GM18517 (cell line): ENCODE measurements around the gene PYURF.

Source experiments
- ATAC-seq: cut with Tn5 transposase; IDR thresholded peaks from one replicate; pipeline ENCODE4 v1.9.1; 2021; ENCODE audit warnings: mild to moderate bottlenecking, moderate library complexity; ENCODE audit not compliant: unreplicated experiment

Gene PYURF

DNA sequence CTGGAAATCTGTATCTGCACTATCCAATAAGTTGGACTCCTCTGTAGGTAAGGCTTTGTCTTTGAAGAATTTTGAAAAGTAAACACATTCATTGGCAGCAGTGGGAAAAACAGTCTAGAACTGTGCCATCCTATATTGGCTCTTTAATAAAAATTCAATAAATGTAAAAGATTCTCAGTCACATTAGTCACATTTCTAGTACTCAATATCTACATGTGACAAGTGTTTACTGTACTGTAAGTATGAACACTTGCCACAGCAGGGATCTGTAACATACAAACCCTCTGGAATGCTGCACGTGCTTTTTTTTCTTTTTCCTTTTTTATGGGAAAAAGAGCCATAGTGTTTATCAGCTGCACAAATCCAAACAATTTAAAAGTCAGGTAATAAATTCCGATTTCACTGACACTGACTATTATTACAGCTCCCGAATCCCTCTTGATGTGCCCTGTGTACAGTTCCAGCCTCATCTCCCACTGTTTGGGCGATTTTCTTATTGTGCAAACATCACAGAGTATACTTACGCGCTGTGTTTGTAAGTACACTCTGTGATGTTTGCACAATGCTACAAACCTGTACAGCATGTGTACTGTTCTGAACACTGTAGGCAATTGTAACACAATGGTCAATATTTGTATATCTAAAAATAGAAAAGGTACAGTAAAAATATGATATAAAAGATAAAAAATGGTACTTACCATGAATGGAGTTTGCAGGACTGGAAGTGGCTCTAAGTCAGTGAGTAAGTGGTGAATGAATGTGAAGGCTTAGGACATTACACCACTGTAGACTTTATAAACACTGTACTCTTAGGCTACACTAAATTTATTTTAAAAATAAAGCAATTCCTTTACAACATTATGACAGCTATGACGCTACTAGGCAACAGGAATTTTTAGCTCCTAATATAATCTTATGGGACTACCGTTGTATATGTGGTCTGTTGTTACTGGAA lies 8.7 kb downstream of the PYURF start:
- no peak for ATAC-seq

DNA sequence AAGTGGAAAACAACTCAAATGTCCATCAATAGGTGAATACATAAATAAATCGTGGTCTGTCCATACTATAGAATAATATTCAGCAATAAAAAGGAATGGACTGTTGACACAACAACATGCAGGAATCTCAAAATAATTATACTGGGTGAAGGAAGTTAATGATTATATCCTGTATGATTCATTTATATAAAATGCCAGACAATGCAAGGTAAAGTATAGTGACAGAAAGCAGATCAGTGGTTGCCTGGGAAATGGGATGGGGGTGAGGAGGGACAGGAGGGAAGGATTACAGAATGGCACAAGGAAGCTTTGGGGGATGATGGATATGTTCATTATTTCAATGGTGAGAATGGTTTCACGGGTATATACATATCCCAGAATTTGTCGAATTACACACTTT lies 12.3 kb downstream of the PYURF start:
- no peak for ATAC-seq

- ATAC-seq, result no peak
Measured at GRCh38 chr4:88503344-88503743, 20.2 kb downstream of the PYURF start.

GRCh38 chr4:88497859-88498409 lies 25.6 kb downstream of the PYURF start:
- ATAC-seq, result no peak

GRCh38 chr4:88489100-88489761 lies 34.3 kb downstream of the PYURF start:
- no peak for ATAC-seq

GRCh38 chr4:88481537-88481936 lies 42.0 kb downstream of the PYURF start:
- ATAC-seq, result no peak

DNA sequence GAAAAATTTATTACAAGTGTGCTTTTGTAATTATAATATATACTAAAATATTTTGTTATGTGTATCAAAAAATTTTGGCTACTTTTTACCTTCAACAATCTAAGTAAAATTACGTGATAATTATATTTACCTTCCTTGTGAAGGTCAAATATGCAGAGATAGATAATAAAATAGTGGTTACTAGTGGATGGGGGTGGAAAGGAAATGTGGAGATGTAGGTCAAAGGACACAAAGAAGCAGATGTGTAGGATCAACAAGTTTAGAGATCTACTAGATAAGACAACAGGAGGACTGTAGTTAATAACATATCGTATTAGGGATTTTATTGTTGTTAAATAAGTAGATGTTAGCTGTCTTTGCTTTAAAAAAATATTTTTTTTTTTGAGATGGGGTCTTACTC lies 45.3 kb downstream of the PYURF start:
- ATAC-seq, result no peak

DNA sequence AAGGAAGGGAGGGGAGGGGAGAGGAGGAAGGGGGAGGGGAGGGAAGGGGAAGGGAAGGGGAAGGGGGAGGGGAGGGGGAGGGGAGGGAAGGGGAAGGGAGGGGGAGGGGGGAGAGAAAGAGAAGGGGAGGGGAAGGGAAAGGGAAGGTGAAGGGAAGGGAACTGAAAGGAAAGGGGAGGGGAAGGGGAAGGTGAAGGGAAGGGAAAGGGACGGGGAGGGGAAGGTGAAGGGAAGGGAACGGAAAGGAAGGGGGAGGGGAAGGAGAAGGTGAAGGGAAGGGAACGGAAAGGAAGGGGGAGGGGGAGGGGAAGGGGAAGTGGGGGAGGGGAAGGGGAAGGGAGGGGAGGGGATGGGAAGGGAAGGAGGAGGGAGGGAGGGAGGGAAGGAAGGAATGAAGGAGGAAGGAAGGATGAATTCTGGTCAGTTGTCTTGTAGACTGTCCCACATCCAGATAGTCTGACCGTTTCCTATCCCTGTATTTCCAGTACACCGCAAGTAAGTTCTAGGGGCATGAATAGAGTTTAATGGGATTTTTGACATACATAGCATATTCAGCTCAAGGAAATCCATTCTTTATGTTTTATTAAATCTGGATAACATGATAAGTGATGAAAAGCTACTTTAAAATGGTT lies 46.2 kb downstream of the PYURF start:
- no peak for ATAC-seq
